GM19193 (cell line): ENCODE results near the gene DRG2.
A peak's percentile ranks its signal among the peaks of the same experiment; 100 is the strongest.

Experiments used
- POLR2A ChIP-seq: IDR thresholded peaks from 4 replicates; pipeline ENCODE4 v1.6.1; 2011; ENCODE audit not compliant: insufficient read depth, insufficient read length; ENCODE audit errors: extremely low read depth

Gene DRG2, protein sequence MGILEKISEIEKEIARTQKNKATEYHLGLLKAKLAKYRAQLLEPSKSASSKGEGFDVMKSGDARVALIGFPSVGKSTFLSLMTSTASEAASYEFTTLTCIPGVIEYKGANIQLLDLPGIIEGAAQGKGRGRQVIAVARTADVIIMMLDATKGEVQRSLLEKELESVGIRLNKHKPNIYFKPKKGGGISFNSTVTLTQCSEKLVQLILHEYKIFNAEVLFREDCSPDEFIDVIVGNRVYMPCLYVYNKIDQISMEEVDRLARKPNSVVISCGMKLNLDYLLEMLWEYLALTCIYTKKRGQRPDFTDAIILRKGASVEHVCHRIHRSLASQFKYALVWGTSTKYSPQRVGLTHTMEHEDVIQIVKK

DNA sequence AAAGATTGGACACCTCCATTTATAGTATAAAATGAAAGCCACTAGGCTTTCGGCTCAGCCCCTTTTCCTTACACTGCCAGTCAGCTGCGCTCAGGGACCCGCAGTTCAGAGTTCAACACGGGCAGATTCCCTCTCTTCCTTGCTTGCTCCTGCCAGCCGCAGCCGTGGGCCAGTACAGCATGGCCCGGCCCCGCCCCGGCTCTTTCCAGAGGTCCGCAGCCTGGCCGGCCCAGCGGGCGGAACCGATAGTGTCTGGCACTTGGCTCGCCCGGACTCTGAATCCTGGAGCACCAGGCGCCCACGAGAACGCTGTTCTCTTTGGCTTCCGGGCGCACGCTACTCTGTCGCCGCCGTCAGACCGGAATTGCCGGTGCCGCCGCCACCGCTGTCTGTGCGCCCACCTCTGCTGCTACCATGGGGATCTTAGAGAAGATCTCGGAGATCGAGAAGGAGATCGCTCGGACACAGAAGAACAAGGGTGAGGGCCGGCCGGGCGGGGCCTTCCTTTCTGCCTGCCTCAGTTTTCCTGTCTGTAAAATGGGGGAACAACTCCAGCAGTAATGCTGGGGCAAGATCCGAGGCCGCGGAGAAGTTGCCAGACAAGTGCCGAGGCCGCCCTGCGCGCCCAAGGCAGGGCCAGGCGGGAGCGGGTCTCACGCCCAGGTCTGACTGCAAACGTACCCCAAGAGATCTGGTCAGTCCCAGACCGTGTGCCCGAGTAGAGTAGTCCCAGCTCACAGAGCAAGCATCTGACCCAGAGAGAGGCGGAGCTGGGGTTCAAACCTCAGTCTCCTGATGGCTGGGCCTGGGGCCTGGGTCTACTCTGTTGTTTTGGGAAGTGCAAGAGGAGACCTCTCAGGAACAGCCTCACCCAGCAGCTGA lies at the start of gene DRG2:
TSS of gene DRG2 (plus strand) at position 339 of the 882 bp plus-strand sequence. CDS start at position 415, 76 bp downstream.
- TF ChIP-seq POLR2A: peak; percentile 85

DNA sequence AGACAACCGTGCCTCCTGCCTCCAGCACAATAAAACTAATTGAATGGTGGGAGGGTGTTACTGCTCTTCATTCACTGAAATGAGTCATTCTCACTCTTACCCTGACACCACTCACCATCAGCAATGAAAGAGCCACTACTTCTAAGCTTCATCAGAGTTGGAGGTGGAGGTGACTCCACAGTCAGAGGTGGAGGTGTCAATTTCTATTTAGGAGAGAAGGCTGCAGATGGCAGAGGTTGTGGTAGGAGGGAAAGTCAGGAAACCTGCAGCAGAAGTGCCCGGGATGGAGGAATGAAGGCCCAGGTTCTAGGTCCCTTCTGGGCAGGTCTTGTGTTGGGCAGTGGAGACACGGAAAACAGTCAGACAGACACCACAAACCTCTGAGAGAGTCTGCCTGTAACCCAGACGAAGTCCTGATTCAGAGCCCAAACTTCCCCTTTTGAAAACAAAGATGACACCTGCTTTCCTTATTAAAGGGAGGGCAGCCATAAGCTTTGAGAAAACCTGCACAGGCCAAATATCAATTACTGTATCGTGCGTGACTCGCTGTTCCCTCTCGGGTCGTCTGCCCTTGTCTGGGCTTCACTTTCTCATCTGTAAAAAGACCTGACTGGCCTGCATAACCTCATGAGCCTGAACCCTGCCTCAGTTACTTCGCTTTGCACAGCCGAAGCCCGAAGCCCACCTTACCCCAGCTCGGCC lies 49.4 kb upstream of the DRG2 start:
- TF ChIP-seq POLR2A: no peak

- peak; percentile 61 for TF ChIP-seq POLR2A
Observed at GRCh38 chr17:18038861-18039534, 48.8 kb upstream of the DRG2 start, which contains the start of the genes ATPAF2 and GID4. TSS of gene ATPAF2 (minus strand) at chr17:18039168. CDS start at chr17:18039013, 155 bp downstream. TSS of gene GID4 (plus strand) at chr17:18039408. CDS start at chr17:18039465, 57 bp downstream.

DNA sequence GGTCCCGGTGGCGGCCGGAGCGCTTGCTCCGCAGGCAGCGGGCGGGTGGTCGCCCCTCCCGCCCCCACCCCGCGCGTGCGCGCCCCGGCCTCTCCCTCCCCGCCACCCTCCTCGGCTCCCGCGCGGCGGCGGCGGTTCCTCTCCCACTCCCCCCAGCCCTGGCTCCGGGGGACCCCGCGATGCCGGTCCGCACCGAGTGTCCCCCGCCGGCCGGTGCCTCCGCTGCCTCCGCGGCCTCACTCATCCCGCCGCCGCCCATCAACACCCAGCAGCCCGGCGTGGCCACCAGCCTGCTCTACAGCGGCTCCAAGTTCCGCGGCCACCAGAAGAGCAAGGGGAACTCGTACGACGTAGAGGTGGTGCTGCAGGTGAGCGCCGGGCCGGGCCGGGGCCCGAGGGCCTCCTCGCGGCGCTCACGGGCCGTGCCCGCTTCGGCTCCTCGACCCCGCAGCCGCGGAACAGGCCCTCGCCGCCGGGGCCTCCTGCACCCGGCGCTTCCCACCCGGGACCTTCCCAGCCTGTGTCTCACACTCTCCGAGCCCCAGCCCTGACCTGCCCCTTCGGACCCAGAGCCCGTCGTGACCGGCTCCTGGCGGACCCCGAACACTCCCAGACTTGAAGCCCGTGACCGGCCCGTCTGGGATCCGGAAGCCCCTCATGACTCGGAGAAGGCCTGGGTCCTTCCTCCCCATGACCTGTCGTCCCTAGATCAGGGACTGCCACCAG lies 48.0 kb upstream of the DRG2 start:
- TF ChIP-seq POLR2A: no peak

DNA sequence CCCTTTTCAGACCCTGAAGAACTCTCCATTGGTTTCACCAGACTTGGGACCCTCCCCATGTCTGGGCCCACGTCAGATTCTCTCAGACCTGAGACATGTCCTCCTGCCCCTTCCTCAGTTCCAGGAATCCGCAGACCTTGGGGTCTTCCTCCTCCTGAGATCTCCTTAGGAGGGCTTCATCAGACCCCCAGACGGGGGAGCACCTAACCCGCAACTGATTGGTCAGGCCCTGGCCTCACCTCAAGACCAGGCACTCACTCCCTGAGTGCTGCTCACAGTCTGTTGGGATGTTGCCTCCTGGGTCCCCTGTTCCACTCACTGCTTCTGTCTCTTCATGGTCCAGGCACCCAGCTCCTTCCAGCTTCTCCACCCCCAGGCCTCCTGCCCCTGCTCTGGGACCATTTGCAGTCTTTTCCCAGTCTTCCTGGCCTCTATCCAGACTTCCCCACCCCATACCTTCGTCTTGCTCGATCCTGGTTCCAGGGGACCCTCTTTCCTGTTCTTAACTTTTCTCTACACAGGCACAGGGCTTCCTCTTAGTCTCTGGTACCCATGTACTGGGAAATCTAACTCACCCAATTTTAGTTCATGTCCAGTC lies 47.4 kb upstream of the DRG2 start:
- no peak for TF ChIP-seq POLR2A

GRCh38 chr17:18041776-18042175 lies 46.0 kb upstream of the DRG2 start:
- no peak for TF ChIP-seq POLR2A

DNA sequence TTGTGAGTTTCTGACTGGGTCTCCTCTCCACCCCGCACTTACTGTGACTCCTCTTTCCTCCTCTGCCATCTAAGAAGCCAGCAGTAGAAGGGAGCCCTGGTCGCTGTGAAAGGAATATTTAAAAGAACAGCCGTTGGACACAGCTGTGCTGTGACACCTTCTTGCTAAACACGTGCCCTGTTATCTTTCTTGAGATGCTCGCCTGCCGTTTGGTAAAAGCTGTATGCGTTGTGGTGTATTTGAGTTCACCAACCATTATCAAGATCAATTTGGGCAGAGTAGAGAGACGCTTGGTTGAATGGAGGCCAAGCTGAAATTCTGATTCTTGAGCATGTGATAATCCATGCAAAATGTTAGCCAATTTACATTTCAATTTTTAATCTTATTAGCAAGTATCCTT lies 44.8 kb upstream of the DRG2 start:
- no peak for TF ChIP-seq POLR2A

- no peak for TF ChIP-seq POLR2A
Observed at GRCh38 chr17:18043491-18043890, 44.3 kb upstream of the DRG2 start.

DNA sequence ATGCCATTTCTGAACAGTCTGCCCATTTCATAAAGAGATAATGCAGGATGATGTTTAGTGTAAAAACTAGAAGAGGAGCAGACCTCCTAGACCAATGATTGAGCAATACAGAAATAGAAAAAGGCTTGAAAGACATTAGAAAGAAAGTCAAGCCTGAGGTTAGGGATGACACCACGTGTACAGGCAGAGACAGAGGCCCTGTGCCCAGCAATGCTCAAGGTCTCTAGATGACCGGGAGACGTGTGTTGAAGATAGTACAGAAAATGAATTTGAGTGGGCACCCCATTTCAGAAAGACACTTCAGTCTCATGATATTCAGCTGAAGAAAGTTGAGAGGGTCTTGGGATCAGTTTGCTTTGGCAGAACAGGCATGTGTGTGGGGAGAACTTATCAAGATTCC lies 43.1 kb upstream of the DRG2 start:
- no peak for TF ChIP-seq POLR2A

DNA sequence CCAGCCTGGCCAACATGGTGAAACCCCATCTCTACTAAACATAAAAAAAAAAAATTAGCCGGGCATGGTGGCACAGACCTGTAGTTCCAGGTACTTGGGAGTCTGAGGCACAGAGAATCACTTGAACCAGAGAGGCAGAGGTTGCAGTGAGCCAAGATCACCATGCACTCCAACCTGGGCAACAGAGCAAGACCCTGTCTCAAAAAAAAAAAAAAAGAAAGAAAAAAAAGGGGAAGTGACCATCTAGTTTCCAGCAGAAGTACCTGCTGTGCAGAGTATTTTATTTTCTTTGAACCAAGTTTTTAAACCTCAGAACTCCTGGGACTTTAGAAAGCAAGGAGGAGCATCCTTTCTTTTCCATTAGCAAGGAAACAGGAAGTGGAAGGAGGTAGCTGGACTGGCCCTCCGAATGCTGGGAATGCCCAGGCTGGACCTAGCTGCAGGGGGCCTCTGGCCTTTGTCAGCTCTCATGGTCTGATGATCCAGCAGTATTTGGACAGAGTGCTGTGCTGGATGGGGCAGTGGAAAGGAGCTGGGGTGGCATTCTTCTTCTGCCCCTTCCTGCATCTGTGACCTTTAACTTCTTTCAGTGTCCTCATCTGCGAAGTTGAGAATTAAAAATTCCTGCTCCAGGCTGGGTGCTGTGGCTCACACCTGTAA lies 41.9 kb upstream of the DRG2 start:
- no peak for TF ChIP-seq POLR2A

DNA sequence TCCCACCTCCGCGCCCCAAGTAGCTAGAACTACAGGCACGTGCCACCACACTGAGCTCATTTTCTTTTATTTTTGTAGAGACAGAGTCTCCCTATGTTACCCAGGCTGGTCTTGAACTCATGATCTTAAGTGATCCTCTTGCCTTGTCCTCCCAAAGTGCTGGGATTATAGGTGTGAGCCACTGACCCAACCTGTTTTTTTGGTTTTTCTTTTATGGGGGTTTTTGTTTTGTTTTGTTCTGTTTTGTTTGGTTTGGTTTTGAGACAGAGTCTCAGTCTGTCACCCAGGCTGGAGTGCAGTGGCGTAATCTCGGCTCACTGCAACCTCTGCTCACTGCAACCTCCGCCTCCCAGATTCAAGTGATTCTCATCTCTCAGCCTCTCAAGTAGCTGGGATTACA lies 32.2 kb upstream of the DRG2 start:
- no peak for TF ChIP-seq POLR2A

GRCh38 chr17:18056214-18056613 lies 31.5 kb upstream of the DRG2 start:
- TF ChIP-seq POLR2A: no peak

DNA sequence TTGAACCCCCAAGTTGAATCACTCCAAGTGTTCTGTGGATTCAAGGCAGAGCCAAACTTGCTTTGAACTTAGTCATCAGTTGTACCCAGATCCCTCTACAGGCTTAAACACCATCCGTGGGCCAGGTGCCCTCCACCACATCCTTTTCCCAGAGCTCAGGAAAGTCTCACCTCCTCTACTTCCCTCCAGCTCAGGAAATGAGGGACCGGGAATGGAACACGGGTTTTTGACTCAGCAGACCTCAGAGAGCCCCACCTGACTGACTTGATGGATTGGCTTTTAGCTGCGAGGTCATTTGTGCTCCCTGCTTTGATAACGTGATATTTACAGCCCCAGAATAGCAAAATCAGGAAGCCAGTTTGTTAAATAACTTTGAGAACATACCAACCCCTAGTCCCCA lies 28.5 kb upstream of the DRG2 start:
- TF ChIP-seq POLR2A: no peak

DNA sequence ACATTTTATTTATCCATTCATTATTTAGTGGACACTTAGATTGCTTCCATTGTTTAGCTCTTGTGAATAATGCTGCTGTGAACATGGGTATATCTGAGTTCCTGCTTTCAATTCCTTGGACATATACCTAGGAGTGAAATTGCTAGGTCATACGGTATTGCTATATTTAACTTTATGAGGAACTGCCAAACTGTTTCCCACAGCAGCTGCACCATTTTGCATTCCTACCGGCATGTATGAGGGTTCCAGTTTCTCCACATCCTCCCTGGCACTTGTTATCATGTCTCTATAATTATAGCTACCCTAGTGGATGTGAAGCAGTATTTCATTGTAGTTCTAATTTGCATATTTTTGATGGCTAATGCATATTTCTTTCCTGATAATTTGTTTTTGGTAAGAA lies 23.7 kb upstream of the DRG2 start:
- no peak for TF ChIP-seq POLR2A

GRCh38 chr17:18065546-18065945 lies 22.2 kb upstream of the DRG2 start:
- no peak for TF ChIP-seq POLR2A
